ENCODE results near the gene PDE7B. TPM values are rescaled to one million over a fixed set of nuclear protein-coding genes. Genes with fewer than 3 reads are reported as not detected.

The PDE7B gene
- total RNA-seq = 10 to 100 TPM; 12.9 to 22.5 (median 16.4) TPM

GRCh38 chr6:135851442-135852271 is at the start of gene PDE7B:
Gene PDE7B (plus strand): TSS chr6:135851701.
- Histone ChIP-seq H3K9me3 (no peaks in the 10 kb centered on the region), H3K4me3 (peak within 1 kb of the TSS; percentile 17 to 43 (median 22)), H3K36me3 (no peaks in the 10 kb centered on the region), H3K27ac (peak within 1 kb of the TSS; percentile 27 to 83 (median 40)), H3K27me3 (no peaks in the 10 kb centered on the region), H3K4me1 (peaks cover 0 to 32% (median 3%) of the 10 kb centered on the region in 4 donors)
- DNase-seq (ENCODE audit: low spot score in 2 of 2) = peak; percentile 69 to 74
- WGBS, 2 donors = 2 to 3% methylated on average over 12 of the region's 12 CpGs
- TF ChIP-seq EP300 (IDR thresholded peaks at IDR 0.05) = peak in 1 of 2 donors; percentile 95
- peak; percentile 59 to 76 for TF ChIP-seq POLR2A (IDR thresholded peaks at IDR 0.05)
- TF ChIP-seq, protein P1, sequence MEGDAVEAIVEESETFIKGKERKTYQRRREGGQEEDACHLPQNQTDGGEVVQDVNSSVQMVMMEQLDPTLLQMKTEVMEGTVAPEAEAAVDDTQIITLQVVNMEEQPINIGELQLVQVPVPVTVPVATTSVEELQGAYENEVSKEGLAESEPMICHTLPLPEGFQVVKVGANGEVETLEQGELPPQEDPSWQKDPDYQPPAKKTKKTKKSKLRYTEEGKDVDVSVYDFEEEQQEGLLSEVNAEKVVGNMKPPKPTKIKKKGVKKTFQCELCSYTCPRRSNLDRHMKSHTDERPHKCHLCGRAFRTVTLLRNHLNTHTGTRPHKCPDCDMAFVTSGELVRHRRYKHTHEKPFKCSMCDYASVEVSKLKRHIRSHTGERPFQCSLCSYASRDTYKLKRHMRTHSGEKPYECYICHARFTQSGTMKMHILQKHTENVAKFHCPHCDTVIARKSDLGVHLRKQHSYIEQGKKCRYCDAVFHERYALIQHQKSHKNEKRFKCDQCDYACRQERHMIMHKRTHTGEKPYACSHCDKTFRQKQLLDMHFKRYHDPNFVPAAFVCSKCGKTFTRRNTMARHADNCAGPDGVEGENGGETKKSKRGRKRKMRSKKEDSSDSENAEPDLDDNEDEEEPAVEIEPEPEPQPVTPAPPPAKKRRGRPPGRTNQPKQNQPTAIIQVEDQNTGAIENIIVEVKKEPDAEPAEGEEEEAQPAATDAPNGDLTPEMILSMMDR (IDR thresholded peaks at IDR 0.05) = no peak

GRCh38 chr6:135801755-135802465 is 49.6 kb upstream of the PDE7B start:
- no peak for TF ChIP-seq POLR2A (IDR thresholded peaks at IDR 0.05)
- TF ChIP-seq, protein P1 (IDR thresholded peaks at IDR 0.05) = no peak
- no peak for TF ChIP-seq EP300 (IDR thresholded peaks at IDR 0.05)
- no peaks in the 10 kb centered on the region for H3K4me1 ChIP-seq
- DNase-seq (ENCODE audit: low spot score in 2 of 2) = no peak
- 88 to 92% methylated on average over 2 of the region's 2 CpGs for WGBS, 2 donors
- no peaks in the 10 kb centered on the region for H3K36me3 ChIP-seq
- no peaks in the 10 kb centered on the region for H3K9me3 ChIP-seq
- no peaks in the 10 kb centered on the region for H3K27me3 ChIP-seq
- H3K27ac ChIP-seq = no peak overlapping the region
- no peak overlapping the region for H3K4me3 ChIP-seq

DNA sequence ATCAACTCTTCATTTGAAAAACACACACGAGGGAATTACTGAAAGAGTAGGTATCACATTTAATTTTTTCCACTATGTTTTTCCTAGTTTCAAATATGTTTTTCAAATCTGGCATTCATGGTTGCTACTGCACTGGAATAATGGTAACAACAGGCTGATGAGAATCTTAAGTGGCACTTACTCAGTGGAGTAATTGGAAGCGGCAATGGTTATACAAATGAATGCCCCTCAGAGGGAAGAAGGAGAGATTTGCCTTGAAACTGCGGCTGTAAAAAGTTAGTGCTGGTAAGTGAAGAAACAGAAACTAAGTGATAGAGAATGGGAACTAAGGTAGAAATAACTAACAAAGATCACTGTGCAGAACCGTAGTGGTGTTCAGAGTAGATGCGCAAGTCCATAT is 41.0 kb upstream of the PDE7B start:
- TF ChIP-seq EP300 (IDR thresholded peaks at IDR 0.05) = no peak
- TF ChIP-seq, protein P1 (IDR thresholded peaks at IDR 0.05) = no peak
- DNase-seq (ENCODE audit: low spot score in 2 of 2) = no peak
- peaks cover 0 to 4% (median 0%) of the 10 kb centered on the region in 4 donors for H3K9me3 ChIP-seq
- peaks cover 0 to 24% (median 0%) of the 10 kb centered on the region in 4 donors for H3K4me1 ChIP-seq
- H3K36me3 ChIP-seq = no peaks in the 10 kb centered on the region
- no peak overlapping the region for H3K4me3 ChIP-seq
- WGBS, 2 donors = 73 to 77% methylated on average over 5 of the region's 5 CpGs
- H3K27me3 ChIP-seq = no peaks in the 10 kb centered on the region
- no peak overlapping the region for H3K27ac ChIP-seq

GRCh38 chr6:135811170-135811569 is 40.3 kb upstream of the PDE7B start:
- Histone ChIP-seq H3K27ac (no peak overlapping the region), H3K27me3 (no peaks in the 10 kb centered on the region), H3K36me3 (no peaks in the 10 kb centered on the region), H3K9me3 (peaks cover 0 to 4% (median 0%) of the 10 kb centered on the region in 4 donors), H3K4me1 (peaks cover 0 to 24% (median 0%) of the 10 kb centered on the region in 4 donors), H3K4me3 (no peak overlapping the region)
- 57 to 59% methylated on average over 2 of the region's 2 CpGs for WGBS, 2 donors
- TF ChIP-seq EP300 (IDR thresholded peaks at IDR 0.05) (no peak), POLR2A (IDR thresholded peaks at IDR 0.05) (no peak)
- TF ChIP-seq, protein P1 (IDR thresholded peaks at IDR 0.05) = no peak
- DNase-seq (ENCODE audit: low spot score in 2 of 2) = no peak

All from tibial nerve (tissue), 4 donors.